PFSK-1 (cell line): ENCODE results near the gene LGALS7B.

Source experiments
- POLR2AphosphoS5 ChIP-seq: IDR thresholded peaks from 2 replicates; pipeline ENCODE4 v1.6.1; 2012; ENCODE audit warnings: low read depth, mild to moderate bottlenecking, control low read depth, low read length, moderate library complexity
- TF ChIP-seq, protein P1 (sequence below), 2 experiments: IDR thresholded peaks; 2 replicates each; pipeline versions ENCODE4 v1.6.1 to v1.8.0; 2011 to 2012; ENCODE audit warnings: low read depth in 2 of 2, low read length in 2 of 2, control low read depth in 1 of 2, inconsistent platforms in 1 of 2, mild to moderate bottlenecking in 1 of 2, moderate library complexity in 1 of 2; ENCODE audit not compliant: insufficient read depth in 1 of 2

DNA sequence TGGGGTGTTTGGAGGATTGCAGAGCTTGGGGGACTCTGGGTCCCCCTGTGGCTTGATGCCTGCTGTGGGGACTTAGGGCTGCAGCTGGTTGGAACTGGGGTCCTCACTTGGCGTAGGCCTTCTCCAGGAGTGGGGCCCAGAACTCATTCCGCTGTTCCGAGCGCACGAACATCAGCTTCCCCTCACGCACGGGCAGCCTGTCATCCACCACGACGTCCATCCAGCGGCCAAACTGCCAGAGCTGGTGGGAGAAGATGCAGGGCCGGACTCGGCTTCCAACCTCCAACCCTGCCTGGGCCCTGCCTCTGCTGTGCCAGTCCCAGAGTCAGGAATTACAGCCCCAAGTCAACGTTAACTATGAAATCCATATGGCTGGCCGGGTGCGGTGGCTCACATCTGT lies 47.3 kb upstream of the LGALS7B start:
- TF ChIP-seq, protein P1, sequence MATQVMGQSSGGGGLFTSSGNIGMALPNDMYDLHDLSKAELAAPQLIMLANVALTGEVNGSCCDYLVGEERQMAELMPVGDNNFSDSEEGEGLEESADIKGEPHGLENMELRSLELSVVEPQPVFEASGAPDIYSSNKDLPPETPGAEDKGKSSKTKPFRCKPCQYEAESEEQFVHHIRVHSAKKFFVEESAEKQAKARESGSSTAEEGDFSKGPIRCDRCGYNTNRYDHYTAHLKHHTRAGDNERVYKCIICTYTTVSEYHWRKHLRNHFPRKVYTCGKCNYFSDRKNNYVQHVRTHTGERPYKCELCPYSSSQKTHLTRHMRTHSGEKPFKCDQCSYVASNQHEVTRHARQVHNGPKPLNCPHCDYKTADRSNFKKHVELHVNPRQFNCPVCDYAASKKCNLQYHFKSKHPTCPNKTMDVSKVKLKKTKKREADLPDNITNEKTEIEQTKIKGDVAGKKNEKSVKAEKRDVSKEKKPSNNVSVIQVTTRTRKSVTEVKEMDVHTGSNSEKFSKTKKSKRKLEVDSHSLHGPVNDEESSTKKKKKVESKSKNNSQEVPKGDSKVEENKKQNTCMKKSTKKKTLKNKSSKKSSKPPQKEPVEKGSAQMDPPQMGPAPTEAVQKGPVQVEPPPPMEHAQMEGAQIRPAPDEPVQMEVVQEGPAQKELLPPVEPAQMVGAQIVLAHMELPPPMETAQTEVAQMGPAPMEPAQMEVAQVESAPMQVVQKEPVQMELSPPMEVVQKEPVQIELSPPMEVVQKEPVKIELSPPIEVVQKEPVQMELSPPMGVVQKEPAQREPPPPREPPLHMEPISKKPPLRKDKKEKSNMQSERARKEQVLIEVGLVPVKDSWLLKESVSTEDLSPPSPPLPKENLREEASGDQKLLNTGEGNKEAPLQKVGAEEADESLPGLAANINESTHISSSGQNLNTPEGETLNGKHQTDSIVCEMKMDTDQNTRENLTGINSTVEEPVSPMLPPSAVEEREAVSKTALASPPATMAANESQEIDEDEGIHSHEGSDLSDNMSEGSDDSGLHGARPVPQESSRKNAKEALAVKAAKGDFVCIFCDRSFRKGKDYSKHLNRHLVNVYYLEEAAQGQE (IDR thresholded peaks at IDR 0.05; ENCODE audit: insufficient read depth in 1 of 2, low read depth in 2 of 2, low read length in 2 of 2) = no peak
- no peak for TF ChIP-seq POLR2AphosphoS5
